ENCODE results near the gene KIFBP. TPM values are rescaled to one million over a fixed set of nuclear protein-coding genes. Genes with fewer than 3 reads are reported as not detected.

Gene KIFBP
- total and polyA plus RNA-seq, 9 of the 15 experiments (the other 6 are each of a cell fraction or from before 2014, with no cell fraction given), result 5.6 to 23.2 (median 14.8) TPM

GRCh38 chr10:69018613-69019012 lies 30.0 kb downstream of the KIFBP start (continued):
- TF ChIP-seq NRF1 (conservative IDR thresholded peaks at IDR 0.05 in 1 of 2, IDR thresholded peaks at IDR 0.05 in 1 of 2) (no peak), BRD4 (IDR thresholded peaks at IDR 0.05) (no peak), NFE2L1 (tag; IDR thresholded peaks at IDR 0.05; ENCODE audit: borderline replicate concordance, low read depth) (no peak), CREB3 (tag; conservative IDR thresholded peaks at IDR 0.05; ENCODE audit: low read depth) (no peak), THAP12 (CRISPR knock-in tag; IDR thresholded peaks at IDR 0.05) (no peak), EP300 (IDR thresholded peaks at IDR 0.05; ENCODE audit: low read length) (peak; percentile 65; the same call in 1 of the 2 replicates), SAFB (IDR thresholded peaks at IDR 0.05; ENCODE audit: borderline replicate concordance, low read depth, low read length) (no peak), CEBPZ (IDR thresholded peaks at IDR 0.05; ENCODE audit: borderline replicate concordance, low read depth, low read length) (no peak), TCF15 (CRISPR knock-in tag; IDR thresholded peaks at IDR 0.05) (no peak), MLX (CRISPR knock-in tag; conservative IDR thresholded peaks at IDR 0.05) (no peak), ZNF175 (CRISPR knock-in tag; IDR thresholded peaks at IDR 0.05; ENCODE audit: low read depth) (no peak), GTF2B (IDR thresholded peaks at IDR 0.05; ENCODE audit: extremely low read depth, insufficient read length) (no peak), VEZF1 (CRISPR knock-in tag; IDR thresholded peaks at IDR 0.05) (peak; percentile 63), NUFIP1 (IDR thresholded peaks at IDR 0.05; ENCODE audit: partially characterized antibody) (no peak), ZNF551 (CRISPR knock-in tag; IDR thresholded peaks at IDR 0.05) (no peak), NFIC (IDR thresholded peaks at IDR 0.05) (peak; percentile 74)

Measured in K562 (cell line).